Fibroblast of skin of scalp (primary cell): ENCODE data around the gene EEPD1.

Source experiments
- DNase-seq: peaks from one replicate; pipeline ENCODE4 v3.0.0-alpha.2; 2013

The EEPD1 gene

GRCh38 chr7:36281945-36282717, 129.1 kb downstream of the EEPD1 start:
- DNase-seq, result no peak

GRCh38 chr7:36283181-36283580, 130.1 kb downstream of the EEPD1 start:
- DNase-seq, result no peak

DNA sequence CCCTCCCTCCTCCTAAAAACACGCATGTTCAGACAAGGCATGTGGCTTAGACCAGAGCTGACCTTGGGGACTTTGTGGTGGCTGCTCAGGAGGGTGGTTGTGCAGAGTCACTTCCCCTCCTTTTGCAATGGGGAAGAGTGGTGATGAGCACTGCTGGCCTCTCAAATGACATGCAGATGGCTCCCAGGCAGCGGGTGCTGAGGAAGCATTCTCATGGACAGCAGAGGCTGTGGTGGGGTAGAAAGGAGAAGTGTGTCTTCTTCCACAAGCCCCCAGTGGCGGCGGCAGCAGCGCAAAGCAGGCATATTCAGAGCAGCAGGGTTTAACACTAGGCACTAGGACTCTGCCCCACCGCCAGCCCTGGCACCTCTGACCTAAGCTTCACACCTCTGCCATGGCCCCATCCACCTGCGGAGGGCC, 130.7 kb downstream of the EEPD1 start:
- peak; percentile 33 for DNase-seq

- no peak for DNase-seq
Observed at GRCh38 chr7:36284456-36285090, 131.5 kb downstream of the EEPD1 start.

DNA sequence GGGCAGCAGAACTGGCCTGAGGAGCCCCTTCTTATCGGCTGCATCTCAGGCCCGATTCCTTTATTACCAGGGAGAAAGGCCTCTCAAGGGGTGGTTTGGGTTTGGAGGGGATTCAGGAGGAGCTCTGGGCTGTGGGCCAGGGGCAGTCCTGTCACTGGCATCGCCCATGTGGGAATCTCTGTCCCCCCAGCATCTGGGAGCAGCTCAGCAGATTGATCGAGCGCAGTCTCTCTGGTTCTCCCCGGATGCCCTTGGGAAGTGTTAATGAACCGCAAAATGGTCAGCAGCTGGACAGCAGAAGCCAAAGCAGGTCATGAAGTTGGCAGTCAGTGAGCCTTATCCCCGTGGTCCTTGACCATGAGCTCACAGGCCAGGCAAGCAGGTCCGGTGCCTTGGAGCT, 132.2 kb downstream of the EEPD1 start:
- no peak for DNase-seq

DNA sequence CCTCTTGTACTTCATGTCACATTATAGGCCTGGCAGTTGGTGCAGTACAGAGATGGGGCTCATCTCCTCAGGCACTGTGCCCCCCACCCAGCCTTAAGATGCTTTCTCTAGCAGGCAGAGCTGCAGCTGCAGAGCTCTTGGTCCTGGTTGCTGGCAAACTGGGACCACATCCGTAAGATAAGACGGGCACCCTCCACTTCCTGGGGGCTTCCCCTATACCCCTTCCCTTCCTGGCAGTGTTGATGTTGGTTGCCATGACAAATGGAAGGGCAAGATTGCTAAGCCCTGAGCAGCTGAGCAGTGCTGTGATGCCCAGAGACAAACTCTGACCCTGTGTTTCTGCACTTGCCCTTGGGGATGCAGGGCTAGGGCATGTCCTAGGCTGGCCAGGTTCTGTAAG, 133.2 kb downstream of the EEPD1 start:
- DNase-seq, result no peak

GRCh38 chr7:36286688-36287087, 133.6 kb downstream of the EEPD1 start:
- no peak for DNase-seq

DNA sequence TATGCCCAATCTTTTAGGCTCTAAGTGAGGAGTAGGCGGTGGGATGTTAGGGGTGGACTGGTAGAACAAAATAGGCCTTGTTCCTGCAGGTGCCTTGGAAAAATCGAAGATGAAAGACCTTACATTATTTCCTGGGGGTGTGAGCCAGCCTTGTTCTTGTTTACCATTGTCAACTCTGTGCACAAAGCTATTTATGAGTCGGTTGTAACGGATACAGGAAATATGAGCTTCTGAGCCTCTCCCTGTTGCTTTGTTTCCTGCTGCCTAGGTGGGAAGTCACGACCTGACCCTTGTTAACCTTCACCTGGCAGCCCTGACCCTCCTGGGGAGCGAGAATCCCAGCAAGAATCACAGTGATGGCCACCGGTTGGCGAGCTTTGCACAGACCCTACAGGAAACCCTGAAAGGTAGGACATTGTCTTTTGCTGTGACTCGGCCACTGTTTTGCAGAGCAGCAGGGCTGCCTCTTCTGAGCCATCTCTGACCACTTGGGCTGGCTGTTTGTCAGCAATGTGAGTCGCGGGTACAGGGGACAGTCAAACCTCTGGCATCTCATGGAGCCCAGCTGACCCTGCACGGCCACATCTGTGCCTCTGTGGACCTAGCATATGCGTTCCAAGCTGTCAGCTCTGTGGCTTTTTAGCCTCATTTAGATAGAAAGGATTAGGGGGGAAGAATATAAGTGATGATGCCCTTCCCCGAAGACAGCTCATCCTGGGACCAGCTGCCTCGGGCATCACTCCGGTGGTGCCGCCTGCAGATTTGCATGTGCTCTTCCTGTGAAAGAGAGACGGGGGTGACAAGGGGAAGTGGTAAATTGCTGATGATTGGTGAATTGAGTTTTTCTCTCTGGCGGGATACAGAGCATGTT, 134.6 kb downstream of the EEPD1 start:
- DNase-seq, result no peak

DNA sequence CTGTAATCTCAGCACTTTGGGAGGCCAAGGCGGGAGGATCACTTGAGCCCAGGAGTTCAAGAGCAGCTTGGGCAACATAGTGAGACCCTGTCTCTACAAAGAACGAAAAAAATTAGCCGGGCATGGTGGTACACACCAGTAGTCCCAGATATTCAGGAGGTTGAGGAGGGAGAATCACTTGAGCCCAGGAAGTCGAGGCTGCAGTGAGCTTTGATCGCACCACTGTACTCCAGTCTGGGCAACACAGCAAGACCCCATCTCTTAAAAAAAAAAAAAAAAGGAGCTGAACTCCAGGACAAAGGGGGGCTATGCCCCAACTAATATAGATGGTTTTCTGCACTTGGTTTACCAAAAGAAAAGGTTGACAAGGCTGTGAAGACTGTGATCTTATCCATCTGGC, 135.4 kb downstream of the EEPD1 start:
- no peak for DNase-seq

DNA sequence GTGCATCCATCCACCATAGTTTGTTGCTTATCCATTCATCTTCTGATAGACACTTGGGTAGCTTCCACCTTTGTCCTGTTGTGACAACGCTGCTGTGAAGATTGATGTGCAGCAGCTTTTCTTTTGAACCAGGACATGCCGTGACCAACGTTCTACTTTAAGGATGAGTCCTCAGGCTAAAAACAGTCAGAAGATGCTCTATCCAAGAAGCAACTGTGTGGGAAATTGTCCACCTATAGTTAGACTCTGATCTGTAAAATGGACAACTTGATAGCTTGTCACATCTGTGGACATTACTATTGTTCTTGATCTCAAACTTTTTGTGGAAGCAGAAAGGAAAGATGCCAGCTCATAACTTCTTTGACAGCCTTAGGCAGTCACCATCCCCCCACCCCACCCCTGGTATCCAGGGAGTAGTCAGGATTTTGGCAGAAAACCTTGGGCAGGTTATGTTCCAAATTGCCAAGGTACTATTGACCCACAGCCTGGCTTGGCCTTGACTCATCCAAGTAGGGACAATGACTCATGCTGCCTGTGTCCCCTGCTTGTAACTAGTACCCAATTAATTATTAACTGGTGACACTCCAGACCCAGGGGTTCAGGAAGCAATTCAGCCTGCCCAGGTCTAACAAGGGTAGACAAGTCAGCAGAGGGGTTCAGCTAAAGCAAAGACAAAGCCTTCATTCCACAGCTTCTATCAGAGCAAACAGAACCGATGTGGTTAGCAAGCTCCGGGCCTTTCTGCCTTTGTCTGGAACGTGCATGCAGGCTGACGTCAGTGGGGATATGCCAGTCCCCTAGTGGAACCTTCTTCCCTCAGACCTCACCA, 137.0 kb downstream of the EEPD1 start:
- DNase-seq, result no peak

- DNase-seq, result peak; percentile 84
Observed at GRCh38 chr7:36291387-36292316, 138.6 kb downstream of the EEPD1 start.

DNA sequence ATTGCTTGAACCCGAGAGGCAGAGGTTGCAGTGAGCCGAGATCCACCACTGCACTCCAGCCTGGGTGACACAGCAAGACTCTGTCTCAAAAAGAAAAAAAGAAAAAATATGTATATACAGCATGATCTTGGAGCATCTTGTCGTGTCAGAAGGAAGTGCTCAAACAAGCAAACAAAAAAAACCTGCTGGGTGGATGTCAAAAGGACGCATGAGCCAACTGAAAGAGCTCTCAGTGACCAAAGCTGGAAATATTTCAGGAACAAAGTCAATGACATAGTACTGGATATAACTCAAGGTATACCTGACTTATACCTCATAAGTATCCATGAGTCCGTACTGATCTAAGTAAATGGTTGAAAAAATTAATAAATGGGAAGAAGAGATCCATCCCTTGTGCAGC, 142.0 kb downstream of the EEPD1 start:
- DNase-seq, result no peak

DNA sequence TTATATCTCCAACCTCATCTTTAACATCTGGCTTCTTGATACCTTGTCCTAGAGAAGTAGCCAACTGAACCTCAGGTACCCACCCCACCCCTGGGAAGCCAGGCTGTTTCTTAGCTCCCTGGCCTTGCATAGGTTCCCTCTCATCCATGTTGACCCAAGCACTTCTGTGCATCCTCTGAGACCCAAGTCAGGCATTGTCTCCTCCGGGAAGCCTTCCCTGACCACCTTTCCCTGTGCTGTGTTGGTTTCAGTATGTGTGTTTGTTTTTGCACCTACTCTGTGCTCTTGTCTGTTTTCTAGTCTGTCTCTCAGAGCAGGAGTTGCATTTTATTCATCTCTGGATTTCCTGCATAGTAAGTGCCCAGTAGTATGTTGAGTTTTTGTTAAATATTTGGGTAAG, 143.2 kb downstream of the EEPD1 start:
- DNase-seq, result no peak

- no peak for DNase-seq
Observed at GRCh38 chr7:36297364-36298009, 144.4 kb downstream of the EEPD1 start.

DNA sequence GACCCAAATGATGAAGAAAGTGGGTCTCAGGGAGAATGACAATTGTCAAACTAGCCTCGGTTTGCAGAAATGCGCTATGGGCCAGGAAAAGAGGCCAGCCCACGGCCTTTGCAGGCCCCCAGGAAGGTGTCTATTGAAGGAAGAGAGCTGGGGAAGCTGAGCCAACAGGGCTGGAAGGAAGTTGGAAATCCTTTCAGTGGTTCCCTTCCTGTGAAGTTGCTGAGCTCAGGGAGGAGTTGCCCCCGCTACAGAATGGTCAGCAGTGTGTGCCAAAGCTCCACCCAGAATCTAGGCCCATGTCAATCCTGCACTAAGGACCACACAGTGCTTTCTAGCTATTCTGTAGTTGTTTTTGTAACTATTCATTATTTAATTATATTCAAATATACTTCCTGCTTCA, 145.1 kb downstream of the EEPD1 start:
- DNase-seq, result no peak

- DNase-seq, result no peak
Observed at GRCh38 chr7:36299223-36299774, 146.2 kb downstream of the EEPD1 start.

DNA sequence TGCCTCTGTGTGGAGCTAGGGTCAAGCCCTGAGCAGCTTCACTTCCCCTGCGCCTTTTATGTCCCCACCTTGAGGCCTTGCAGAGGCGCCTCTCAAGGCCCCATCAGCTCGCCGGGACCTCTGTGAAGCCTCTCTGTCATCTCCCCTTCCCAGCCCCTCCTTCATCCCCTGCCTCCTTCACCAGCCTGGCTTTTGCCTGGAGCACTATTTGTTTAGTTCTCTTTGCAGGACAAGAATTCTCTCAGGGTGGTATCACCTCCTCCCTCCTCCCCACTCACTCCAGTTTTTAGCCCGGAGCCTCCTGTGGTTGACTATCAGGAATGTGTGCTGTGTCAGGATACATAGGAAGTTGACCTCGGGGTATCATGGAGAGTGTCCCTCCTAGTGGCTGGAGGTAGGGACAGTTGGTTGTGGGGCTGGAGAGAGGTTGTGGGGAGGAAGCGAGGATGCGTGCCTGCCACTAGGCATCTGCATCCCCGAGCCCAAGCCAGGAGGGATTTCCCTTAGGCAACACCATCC, 146.8 kb downstream of the EEPD1 start:
- DNase-seq, result no peak

GRCh38 chr7:36300696-36301350, 147.8 kb downstream of the EEPD1 start:
- no peak for DNase-seq

GRCh38 chr7:36301914-36302771, 149.1 kb downstream of the EEPD1 start:
- DNase-seq, result peak; percentile 39
